ENCODE results near the gene CLHC1.
"Not testable (repeated sequence)": the region's sequence is repeated elsewhere in the genome, so short reads cannot be mapped to it uniquely, and the experiment has no call there.

Gene CLHC1

GRCh38 chr2:55223958-55224760, 7.9 kb downstream of the CLHC1 start:
- no peak for TF ChIP-seq CTCF (IDR thresholded peaks at IDR 0.05; ENCODE audit: low read depth, low read length, missing control alignments)
- in situ Hi-C loops (cut with HindIII; ENCODE audit: low sequenced_read_pairs): no loop called here
- DNase-seq (ENCODE audit: low read depth): no peak
- H3K4me3 ChIP-seq (ENCODE audit: low read depth, low read length): no peak overlapping the region

GRCh38 chr2:55213822-55214221, 18.3 kb downstream of the CLHC1 start:
- TF ChIP-seq CTCF (IDR thresholded peaks at IDR 0.05; ENCODE audit: low read depth, low read length, missing control alignments): no peak
- in situ Hi-C loops (cut with HindIII; ENCODE audit: low sequenced_read_pairs): no loop called here
- H3K4me3 ChIP-seq (ENCODE audit: low read depth, low read length): no peak overlapping the region
- no peak for DNase-seq (ENCODE audit: low read depth)

GRCh38 chr2:55204950-55205349, 27.1 kb downstream of the CLHC1 start:
- no peak overlapping the region for H3K4me3 ChIP-seq (ENCODE audit: low read depth, low read length)
- no peak for TF ChIP-seq CTCF (IDR thresholded peaks at IDR 0.05; ENCODE audit: low read depth, low read length, missing control alignments)
- no peak for DNase-seq (ENCODE audit: low read depth)
- in situ Hi-C loops (cut with HindIII; ENCODE audit: low sequenced_read_pairs): no loop called here

GRCh38 chr2:55204536-55204935, 27.6 kb downstream of the CLHC1 start:
- TF ChIP-seq CTCF (IDR thresholded peaks at IDR 0.05; ENCODE audit: low read depth, low read length, missing control alignments): no peak
- DNase-seq (ENCODE audit: low read depth): no peak
- H3K4me3 ChIP-seq (ENCODE audit: low read depth, low read length): no peak overlapping the region
- in situ Hi-C loops (cut with HindIII; ENCODE audit: low sequenced_read_pairs): no loop called here

GRCh38 chr2:55200416-55200815, 31.7 kb downstream of the CLHC1 start:
- H3K4me3 ChIP-seq (ENCODE audit: low read depth, low read length): no peak overlapping the region
- TF ChIP-seq CTCF (IDR thresholded peaks at IDR 0.05; ENCODE audit: low read depth, low read length, missing control alignments): no peak
- DNase-seq (ENCODE audit: low read depth): no peak
- in situ Hi-C loops (cut with HindIII; ENCODE audit: low sequenced_read_pairs): no loop called here

- no peak for DNase-seq (ENCODE audit: low read depth)
- in situ Hi-C loops (cut with HindIII; ENCODE audit: low sequenced_read_pairs): no loop called here
- H3K4me3 ChIP-seq (ENCODE audit: low read depth, low read length): no peak overlapping the region
- TF ChIP-seq CTCF (IDR thresholded peaks at IDR 0.05; ENCODE audit: low read depth, low read length, missing control alignments): no peak
Observed at GRCh38 chr2:55196526-55196925, 35.6 kb downstream of the CLHC1 start.

- DNase-seq (ENCODE audit: low read depth); H3K4me3 ChIP-seq (ENCODE audit: low read depth, low read length); in situ Hi-C loops (cut with HindIII; ENCODE audit: low sequenced_read_pairs): not testable (repeated sequence)
Observed at GRCh38 chr2:55191888-55192287, 40.2 kb downstream of the CLHC1 start.

GRCh38 chr2:55186837-55187236, 45.3 kb downstream of the CLHC1 start:
- H3K4me3 ChIP-seq (ENCODE audit: low read depth, low read length); in situ Hi-C loops (cut with HindIII; ENCODE audit: low sequenced_read_pairs); DNase-seq (ENCODE audit: low read depth): not testable (repeated sequence)
